Activated T-cell treated with anti-CD3 and anti-CD28 coated beads, Interleukin-2, amount 50 U/mL, for 1 hour (primary cell): ENCODE measurements around the gene PDYN.
A peak's percentile ranks its signal among the peaks of the same experiment; 100 is the strongest.

ENCODE experiments used
- DNase-seq: peaks from one replicate; pipeline ENCODE4 v3.0.0-alpha.2; 2020

PDYN gene

GRCh38 chr20:1992359-1993110 is 1.3 kb downstream of the PDYN start:
- DNase-seq, result no peak

- no peak for DNase-seq
Observed at GRCh38 chr20:1987826-1988225, 6.0 kb downstream of the PDYN start.

- no peak for DNase-seq
Observed at GRCh38 chr20:1983301-1983700, 10.6 kb downstream of the PDYN start.

- no peak for DNase-seq
Observed at GRCh38 chr20:1982686-1983085, 11.2 kb downstream of the PDYN start.

- DNase-seq, result no peak
Observed at GRCh38 chr20:1979106-1979778, 14.6 kb downstream of the PDYN start.

GRCh38 chr20:1975291-1975690 is 18.6 kb downstream of the PDYN start:
- no peak for DNase-seq

- no peak for DNase-seq
Observed at GRCh38 chr20:1973601-1974440, 20.0 kb downstream of the PDYN start.

GRCh38 chr20:1971893-1972586 is 21.8 kb downstream of the PDYN start:
- no peak for DNase-seq

- DNase-seq, result no peak
Observed at GRCh38 chr20:1968964-1969363, 24.9 kb downstream of the PDYN start.

GRCh38 chr20:1965520-1966351 is 28.1 kb downstream of the PDYN start:
- peak; percentile 75 for DNase-seq

GRCh38 chr20:1964659-1965405 is 29.0 kb downstream of the PDYN start:
- no peak for DNase-seq

- DNase-seq, result no peak
Observed at GRCh38 chr20:1964061-1964460, 29.8 kb downstream of the PDYN start.

- DNase-seq, result no peak
Observed at GRCh38 chr20:1961374-1961773, 32.5 kb downstream of the PDYN start.

- DNase-seq, result no peak
Observed at GRCh38 chr20:1959156-1959555, 34.7 kb downstream of the PDYN start.

- no peak for DNase-seq
Observed at GRCh38 chr20:1958426-1958825, 35.4 kb downstream of the PDYN start.

GRCh38 chr20:1955217-1955616 is 38.6 kb downstream of the PDYN start:
- no peak for DNase-seq

- DNase-seq, result no peak
Observed at GRCh38 chr20:1953621-1954020, 40.2 kb downstream of the PDYN start.

- DNase-seq, result no peak
Observed at GRCh38 chr20:1952737-1953530, 40.9 kb downstream of the PDYN start.

- no peak for DNase-seq
Observed at GRCh38 chr20:1951436-1952115, 42.3 kb downstream of the PDYN start.

- no peak for DNase-seq
Observed at GRCh38 chr20:1950836-1951235, 43.0 kb downstream of the PDYN start.
